Measurements from ENCODE around the gene MPPED1. TPM values are rescaled to one million over a fixed set of nuclear protein-coding genes. Genes with fewer than 3 reads are reported as not detected.
A peak's percentile ranks its signal among the peaks of the same experiment; 100 is the strongest.

Gene MPPED1
- total RNA-seq, 2 donors from 2014 or later, result not detected

DNA sequence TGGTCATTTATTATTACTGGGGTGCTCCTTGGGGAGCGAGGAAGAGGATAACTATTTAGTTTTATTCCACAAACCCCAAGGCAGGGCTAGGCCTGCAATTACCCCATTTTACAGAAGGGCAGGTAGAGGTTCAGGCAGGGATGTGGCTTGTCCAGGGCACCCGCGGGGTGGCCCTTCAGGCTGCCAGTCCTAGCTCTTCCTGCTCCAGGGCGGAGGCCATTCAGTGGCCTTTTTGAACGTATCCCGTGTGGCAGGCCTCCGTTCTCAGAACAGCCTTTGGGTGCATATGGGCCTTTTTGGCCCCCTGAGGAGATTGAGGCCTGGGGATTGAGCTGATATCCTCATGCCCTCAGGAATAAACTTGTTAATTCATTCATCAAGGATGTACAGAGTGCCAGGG is 66.2 kb downstream of the MPPED1 start:
- peaks cover 9% of the 10 kb centered on the region for H3K4me1 Mint-ChIP-seq
- ATAC-seq, result no peak
- H3K27ac Mint-ChIP-seq, result no peak overlapping the region
- no peak for DNase-seq
- H3K36me3 Mint-ChIP-seq (ENCODE audit: low read depth), result no peaks in the 10 kb centered on the region
- peaks cover 12% of the 10 kb centered on the region for H3K27me3 Mint-ChIP-seq
- H3K9me3 ChIP-seq (ENCODE audit: control insufficient read depth, low read length, poor library complexity, severe bottlenecking), result no peaks in the 10 kb centered on the region
- H3K4me3 Mint-ChIP-seq, result no peak overlapping the region

DNA sequence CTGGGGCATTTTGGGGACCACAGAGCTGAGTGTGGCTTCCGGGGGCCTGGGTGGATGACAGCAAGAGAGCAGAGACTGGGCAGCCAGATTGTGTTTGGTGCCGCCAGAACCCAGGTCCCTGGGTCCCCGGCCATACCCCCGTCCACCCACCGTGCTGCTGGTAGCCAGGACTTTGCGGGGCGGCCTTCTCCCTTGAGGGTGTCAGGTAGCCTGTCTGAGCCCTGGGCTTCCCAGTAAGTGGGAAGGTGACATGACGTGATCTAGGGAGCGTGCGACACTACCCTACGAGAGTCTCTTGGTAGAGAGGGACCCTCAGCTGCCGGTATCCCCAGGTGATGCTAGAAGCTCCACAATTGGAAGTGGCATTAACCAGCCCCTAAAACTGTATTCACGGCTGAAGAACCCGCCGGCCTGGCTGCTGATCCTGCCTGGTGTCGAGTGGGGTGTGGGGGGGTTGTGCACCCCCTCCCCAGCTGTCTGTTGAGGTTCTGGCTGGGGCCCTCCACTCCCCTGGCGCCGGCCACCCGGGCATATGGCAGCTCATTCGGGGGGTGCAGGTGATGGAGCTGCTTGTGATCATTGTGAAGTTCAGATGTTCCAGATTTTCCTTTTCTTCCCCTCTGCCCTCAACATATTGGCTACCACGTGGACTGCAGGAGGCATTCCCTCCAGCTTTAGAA is 66.9 kb downstream of the MPPED1 start:
- no peaks in the 10 kb centered on the region for H3K9me3 ChIP-seq (ENCODE audit: control insufficient read depth, low read length, poor library complexity, severe bottlenecking)
- H3K27me3 Mint-ChIP-seq, result peaks cover 10% of the 10 kb centered on the region
- H3K4me1 Mint-ChIP-seq, result peaks cover 9% of the 10 kb centered on the region
- no peak overlapping the region for H3K4me3 Mint-ChIP-seq
- ATAC-seq (no peak), DNase-seq (no peak)
- no peaks in the 10 kb centered on the region for H3K36me3 Mint-ChIP-seq (ENCODE audit: low read depth)
- H3K27ac Mint-ChIP-seq, result no peak overlapping the region

DNA sequence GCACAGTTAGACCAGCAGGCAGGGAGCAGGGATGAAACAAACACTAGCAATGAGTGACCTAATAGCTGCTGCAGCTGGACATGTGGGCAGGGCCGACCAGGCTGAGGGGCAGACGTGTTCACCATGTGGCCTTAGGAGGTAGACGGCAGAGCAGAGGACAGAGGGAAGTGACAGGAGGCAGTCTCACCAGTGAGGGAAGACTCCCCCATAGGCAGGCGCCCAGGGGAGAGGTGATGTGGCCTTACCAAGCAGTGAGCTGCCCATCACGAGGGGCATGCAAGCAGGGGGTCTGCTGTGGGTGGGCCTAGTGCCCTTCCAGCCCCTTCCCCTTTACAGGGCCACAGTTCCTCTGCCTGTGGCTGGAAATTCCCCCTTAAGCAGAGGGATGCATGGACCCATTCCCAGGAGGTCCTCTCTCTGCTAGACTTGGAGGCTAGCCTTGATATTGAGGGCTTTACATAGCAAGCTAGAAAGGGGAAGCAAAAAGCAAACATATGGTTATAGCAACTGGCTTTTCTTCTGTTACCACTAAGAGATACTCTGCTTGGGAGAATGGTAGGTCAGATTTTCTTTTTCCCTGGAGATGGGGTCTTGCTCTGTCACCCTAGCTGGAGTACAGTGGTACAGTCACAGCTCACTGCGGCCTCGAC is 67.6 kb downstream of the MPPED1 start:
- peaks cover 9% of the 10 kb centered on the region for H3K4me1 Mint-ChIP-seq
- no peaks in the 10 kb centered on the region for H3K9me3 ChIP-seq (ENCODE audit: control insufficient read depth, low read length, poor library complexity, severe bottlenecking)
- ATAC-seq, result no peak
- no peak overlapping the region for H3K27ac Mint-ChIP-seq
- DNase-seq, result no peak
- no peaks in the 10 kb centered on the region for H3K36me3 Mint-ChIP-seq (ENCODE audit: low read depth)
- H3K27me3 Mint-ChIP-seq, result peaks cover 4% of the 10 kb centered on the region
- H3K4me3 Mint-ChIP-seq, result no peak overlapping the region

DNA sequence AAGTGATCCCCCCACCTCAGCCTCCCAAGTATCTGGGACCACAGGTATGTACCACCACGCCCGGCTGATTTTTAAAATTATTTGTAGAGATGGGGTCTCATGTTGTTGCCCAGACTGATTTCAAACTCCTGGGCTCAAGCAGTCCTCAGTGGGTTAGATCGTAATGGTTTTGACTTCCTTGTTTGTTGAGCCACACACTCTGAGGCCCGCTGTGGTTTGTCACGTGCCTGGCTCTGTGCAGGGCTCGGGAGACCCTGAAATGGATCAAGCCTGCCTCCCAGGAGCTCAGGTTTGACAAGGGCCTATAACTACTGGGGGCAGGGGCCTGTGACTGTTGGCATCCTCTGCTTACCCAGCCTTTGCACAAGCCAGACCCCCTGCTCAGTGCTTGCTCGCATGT is 68.1 kb downstream of the MPPED1 start:
- Mint-ChIP-seq H3K27ac (no peak overlapping the region), H3K4me3 (no peak overlapping the region), H3K27me3 (no peaks in the 10 kb centered on the region), H3K36me3 (ENCODE audit: low read depth) (no peaks in the 10 kb centered on the region), H3K4me1 (peaks cover 9% of the 10 kb centered on the region)
- H3K9me3 ChIP-seq (ENCODE audit: control insufficient read depth, low read length, poor library complexity, severe bottlenecking), result no peaks in the 10 kb centered on the region
- DNase-seq, result no peak
- no peak for ATAC-seq

DNA sequence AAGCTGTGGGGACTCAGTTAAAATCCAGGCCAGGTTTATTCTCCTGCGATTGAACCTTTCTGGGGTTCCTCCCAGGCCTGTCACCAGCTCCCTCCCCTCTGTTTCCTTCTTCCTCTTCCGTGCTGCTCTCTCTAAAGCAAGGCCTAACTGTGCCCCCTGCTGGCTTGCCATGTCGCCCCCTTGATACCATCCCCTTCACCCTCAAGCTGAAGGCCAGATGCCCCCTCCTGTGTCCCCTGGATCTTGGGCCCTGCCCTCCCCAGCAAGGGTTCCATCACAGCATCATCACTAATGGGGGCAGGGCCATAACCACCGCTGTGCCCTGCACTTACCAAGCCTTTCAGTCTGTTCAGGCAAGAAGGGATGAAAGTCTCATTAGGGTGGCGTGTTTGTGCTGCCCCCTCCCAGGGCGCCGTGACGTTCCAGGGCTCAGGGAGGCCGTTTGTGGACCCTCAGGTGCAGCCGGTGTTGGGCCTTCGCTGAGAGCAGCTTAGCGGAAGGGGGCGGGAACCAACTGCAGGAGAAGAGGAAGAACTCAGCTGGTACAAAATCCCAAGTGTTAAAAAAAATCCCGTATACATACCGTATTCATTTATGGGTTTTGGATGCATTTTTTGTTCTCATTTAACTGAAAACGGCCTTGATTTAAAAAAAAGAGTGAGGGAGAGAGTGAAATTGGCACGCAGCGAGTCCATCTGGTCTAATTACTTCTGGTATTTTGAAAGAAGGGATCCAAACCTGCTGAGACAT is 69.9 kb downstream of the MPPED1 start:
- H3K27me3 Mint-ChIP-seq, result peaks cover under 1% of the 10 kb centered on the region
- peaks cover 9% of the 10 kb centered on the region for H3K4me1 Mint-ChIP-seq
- DNase-seq, result no peak
- H3K9me3 ChIP-seq (ENCODE audit: control insufficient read depth, low read length, poor library complexity, severe bottlenecking), result no peaks in the 10 kb centered on the region
- no peak for ATAC-seq
- peak overlapping the region; percentile 73 for H3K4me3 Mint-ChIP-seq
- H3K36me3 Mint-ChIP-seq (ENCODE audit: low read depth), result no peaks in the 10 kb centered on the region
- peak overlapping the region; percentile 5 for H3K27ac Mint-ChIP-seq

DNA sequence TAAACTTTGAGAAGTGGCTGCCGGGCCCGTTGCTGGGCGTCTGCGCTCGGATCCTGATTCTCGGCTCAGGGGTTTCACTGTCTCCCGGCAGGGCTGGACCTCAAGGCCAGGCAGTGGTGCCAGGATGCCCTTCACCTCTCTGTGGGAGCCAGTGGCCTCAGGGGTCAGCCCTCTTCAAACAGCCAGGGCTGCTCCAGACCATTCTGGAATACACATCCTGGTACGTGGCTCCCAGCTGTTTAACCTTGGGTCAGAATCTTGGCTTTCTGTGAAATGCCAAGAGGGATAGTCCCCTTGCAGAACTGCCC is 70.5 kb downstream of the MPPED1 start:
- no peaks in the 10 kb centered on the region for H3K9me3 ChIP-seq (ENCODE audit: control insufficient read depth, low read length, poor library complexity, severe bottlenecking)
- no peak overlapping the region for H3K27ac Mint-ChIP-seq
- peaks cover 9% of the 10 kb centered on the region for H3K4me1 Mint-ChIP-seq
- peaks cover 6% of the 10 kb centered on the region for H3K27me3 Mint-ChIP-seq
- H3K4me3 Mint-ChIP-seq, result no peak overlapping the region
- DNase-seq, result no peak
- ATAC-seq, result no peak
- H3K36me3 Mint-ChIP-seq (ENCODE audit: low read depth), result no peaks in the 10 kb centered on the region

DNA sequence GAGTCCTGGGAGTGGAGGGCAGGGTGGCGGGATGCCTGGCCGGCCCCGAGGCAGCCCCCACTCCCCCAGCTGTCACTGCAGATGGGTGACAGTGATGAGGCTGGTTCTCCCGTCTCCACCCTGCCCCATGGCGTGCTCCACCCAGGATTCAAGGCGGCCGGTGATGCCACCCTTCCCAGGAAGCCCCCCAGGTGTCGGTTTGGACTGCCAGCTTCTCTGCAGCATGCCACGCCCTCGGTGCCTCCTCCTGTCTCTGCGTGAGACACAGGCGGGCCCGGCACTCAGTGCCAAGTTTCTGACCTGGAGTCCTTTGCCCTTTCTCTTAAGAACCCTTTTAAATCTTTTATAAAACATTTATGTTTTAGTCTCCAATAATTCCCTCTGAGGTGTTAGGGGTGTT is 71.5 kb downstream of the MPPED1 start:
- H3K4me3 Mint-ChIP-seq, result no peak overlapping the region
- H3K9me3 ChIP-seq (ENCODE audit: control insufficient read depth, low read length, poor library complexity, severe bottlenecking), result no peaks in the 10 kb centered on the region
- no peak overlapping the region for H3K27ac Mint-ChIP-seq
- H3K4me1 Mint-ChIP-seq, result peaks cover 9% of the 10 kb centered on the region
- no peak for ATAC-seq
- H3K36me3 Mint-ChIP-seq (ENCODE audit: low read depth), result no peaks in the 10 kb centered on the region
- peaks cover 8% of the 10 kb centered on the region for H3K27me3 Mint-ChIP-seq
- no peak for DNase-seq

DNA sequence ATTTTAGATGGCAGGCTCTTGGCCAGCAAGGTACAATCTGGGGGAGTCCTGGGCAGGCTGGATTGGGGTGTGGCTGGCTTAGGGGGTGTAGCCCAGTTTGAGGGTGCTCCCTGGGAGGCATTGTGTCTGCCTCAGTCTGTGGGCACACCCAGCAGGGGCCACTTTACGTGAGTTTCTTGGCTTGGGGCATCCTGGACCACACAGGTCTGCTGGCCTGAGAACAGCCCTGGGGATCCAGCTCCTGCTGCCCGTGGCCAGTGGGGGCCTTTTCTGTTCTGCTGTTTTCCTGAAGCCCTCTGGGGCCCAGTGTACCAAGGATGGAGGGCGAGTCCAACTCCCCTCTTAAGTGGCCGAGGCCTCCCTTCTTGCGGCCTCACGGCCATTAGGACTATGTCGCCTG is 71.9 kb downstream of the MPPED1 start:
- H3K36me3 Mint-ChIP-seq (ENCODE audit: low read depth), result no peaks in the 10 kb centered on the region
- DNase-seq, result no peak
- peaks cover 9% of the 10 kb centered on the region for H3K4me1 Mint-ChIP-seq
- H3K27me3 Mint-ChIP-seq, result peaks cover 8% of the 10 kb centered on the region
- no peak overlapping the region for H3K4me3 Mint-ChIP-seq
- no peak for ATAC-seq
- no peak overlapping the region for H3K27ac Mint-ChIP-seq
- H3K9me3 ChIP-seq (ENCODE audit: control insufficient read depth, low read length, poor library complexity, severe bottlenecking), result no peaks in the 10 kb centered on the region

DNA sequence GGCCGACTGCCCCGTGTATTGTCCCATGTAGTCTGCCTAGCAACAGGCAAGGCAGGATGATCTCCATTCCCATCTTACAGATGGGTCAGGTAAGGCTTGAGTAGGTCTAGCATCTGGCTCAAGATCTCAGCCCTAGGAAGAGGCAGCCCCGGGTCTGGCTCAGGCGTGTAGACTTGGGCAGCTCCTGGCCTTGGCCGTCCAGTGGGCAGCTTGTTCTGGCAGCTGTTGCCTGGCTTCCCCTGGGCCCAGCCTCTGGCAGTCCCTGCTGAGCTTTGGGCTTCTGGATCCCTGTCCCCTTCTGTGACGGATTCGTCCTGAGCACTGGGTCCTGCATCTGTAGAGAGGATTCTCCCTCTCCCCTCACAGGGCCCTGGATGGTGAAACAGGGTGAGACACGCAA is 72.4 kb downstream of the MPPED1 start:
- Mint-ChIP-seq H3K27me3 (peaks cover 8% of the 10 kb centered on the region), H3K4me1 (peaks cover 9% of the 10 kb centered on the region), H3K4me3 (no peak overlapping the region), H3K36me3 (ENCODE audit: low read depth) (no peaks in the 10 kb centered on the region), H3K27ac (no peak overlapping the region)
- H3K9me3 ChIP-seq (ENCODE audit: control insufficient read depth, low read length, poor library complexity, severe bottlenecking), result no peaks in the 10 kb centered on the region
- DNase-seq (no peak), ATAC-seq (no peak)

DNA sequence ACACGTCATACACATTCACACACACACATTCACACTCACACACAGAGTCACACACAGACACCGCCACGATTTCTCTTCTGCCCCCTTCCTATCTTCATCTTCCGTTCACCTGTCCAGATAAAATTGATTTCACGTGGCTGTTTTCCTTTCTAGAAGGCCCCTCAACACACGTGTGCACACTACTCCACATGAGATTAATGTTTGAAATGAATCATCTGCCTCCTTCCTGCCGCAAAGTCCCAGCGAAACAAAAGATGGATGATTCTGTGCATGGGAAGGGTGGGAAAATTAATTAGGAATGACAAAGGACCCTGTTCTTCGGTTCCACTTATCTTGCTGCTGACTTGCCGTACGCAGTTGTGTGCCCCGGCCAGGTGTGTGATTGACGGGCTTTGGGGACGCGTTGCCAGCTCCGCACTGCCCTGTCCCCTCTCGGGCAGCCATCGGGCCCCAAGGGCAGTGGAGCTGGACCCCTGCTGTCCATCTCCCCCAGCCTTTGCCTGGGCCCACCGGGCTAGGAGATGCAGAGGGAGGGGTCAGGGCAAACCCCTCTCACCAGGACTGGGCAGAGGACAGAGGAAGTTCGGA is 73.8 kb downstream of the MPPED1 start:
- no peak overlapping the region for H3K27ac Mint-ChIP-seq
- H3K36me3 Mint-ChIP-seq (ENCODE audit: low read depth), result no peaks in the 10 kb centered on the region
- DNase-seq, result no peak
- H3K27me3 Mint-ChIP-seq, result peaks cover 8% of the 10 kb centered on the region
- peaks cover 9% of the 10 kb centered on the region for H3K4me1 Mint-ChIP-seq
- H3K9me3 ChIP-seq (ENCODE audit: control insufficient read depth, low read length, poor library complexity, severe bottlenecking), result no peaks in the 10 kb centered on the region
- H3K4me3 Mint-ChIP-seq, result no peak overlapping the region
- no peak for ATAC-seq

DNA sequence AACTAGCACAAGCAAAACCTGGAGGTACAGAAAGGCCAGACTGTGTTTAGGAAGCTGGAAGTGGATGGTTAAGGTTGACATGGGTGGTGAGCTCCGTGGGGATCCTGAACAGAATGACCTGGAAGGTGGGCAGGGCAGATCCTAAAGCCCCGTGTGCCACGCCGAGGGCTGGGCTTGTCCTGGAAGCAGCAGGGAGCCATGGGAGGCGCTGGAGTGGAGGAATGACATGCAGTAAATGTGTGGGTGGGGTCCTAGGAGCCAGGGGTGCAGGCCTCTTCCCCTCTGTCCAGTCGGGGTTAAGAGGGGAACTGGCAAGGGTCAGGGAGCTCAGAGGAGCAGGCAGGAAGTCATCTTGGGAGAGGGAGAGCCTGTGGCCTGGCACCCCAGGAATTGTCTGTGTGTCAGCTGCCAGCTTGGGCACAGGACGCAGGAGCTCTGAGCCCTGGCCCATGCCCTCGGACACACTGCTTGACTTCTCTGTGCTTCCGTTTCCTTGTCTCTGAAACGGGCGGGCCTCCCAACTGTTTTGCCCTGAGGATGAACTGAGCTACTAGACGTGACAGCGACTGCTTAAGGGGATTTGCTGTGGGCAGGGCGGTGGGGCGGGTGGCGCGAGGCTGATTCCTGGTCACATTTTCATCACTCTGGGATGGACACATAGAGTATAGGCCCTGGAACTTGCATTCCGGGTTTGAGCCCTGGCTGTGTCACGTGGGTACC is 75.7 kb downstream of the MPPED1 start:
- H3K27ac Mint-ChIP-seq, result no peak overlapping the region
- ATAC-seq (no peak), DNase-seq (no peak)
- no peaks in the 10 kb centered on the region for H3K4me1 Mint-ChIP-seq
- H3K9me3 ChIP-seq (ENCODE audit: control insufficient read depth, low read length, poor library complexity, severe bottlenecking), result no peaks in the 10 kb centered on the region
- H3K4me3 Mint-ChIP-seq, result no peak overlapping the region
- H3K36me3 Mint-ChIP-seq (ENCODE audit: low read depth), result no peaks in the 10 kb centered on the region
- peaks cover 8% of the 10 kb centered on the region for H3K27me3 Mint-ChIP-seq

DNA sequence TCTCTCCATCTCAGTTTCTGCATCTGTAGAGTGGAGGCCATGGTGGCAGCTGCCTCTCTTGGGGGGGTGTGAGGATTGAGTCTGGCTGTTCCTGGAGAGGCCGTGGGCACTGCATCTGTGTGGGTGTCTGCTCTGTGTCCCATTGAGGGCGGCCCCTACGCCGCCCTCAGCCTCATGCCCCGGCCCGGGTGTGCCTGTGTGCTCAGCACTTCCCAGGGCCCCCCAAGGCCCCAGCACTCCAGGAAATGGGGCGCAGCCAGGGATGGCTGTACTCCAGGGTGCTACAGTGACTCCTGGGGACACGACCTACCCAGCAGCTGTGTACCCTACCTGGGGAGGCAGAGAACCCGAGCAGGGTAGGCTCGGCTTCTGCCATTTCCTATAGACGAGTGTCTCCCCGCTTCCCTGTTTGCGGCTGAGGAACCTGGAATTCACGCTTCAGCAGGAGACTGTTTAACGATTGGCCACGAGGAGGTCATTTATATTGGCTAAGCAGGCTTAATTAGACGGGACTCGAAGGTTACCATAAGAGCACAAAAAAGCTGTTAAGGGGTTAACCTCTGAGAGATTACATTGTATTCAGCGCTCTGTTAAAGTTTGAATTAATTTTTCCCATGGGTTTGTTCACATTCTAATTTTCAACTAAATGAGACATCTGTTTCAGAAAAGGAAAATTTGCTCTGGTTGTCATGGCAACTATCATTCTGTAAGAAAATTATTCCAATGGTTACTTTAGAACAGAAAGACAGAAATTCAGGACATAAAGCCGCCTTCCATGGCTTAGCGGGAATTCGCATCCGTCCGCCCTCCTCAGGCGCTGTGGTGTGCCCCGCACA is 76.4 kb downstream of the MPPED1 start:
- no peak for ATAC-seq
- no peak for DNase-seq
- Mint-ChIP-seq H3K4me1 (no peaks in the 10 kb centered on the region), H3K4me3 (no peak overlapping the region), H3K36me3 (ENCODE audit: low read depth) (no peaks in the 10 kb centered on the region), H3K27me3 (peaks cover 8% of the 10 kb centered on the region), H3K27ac (no peak overlapping the region)
- H3K9me3 ChIP-seq (ENCODE audit: control insufficient read depth, low read length, poor library complexity, severe bottlenecking), result no peaks in the 10 kb centered on the region
